Esophagus squamous epithelium (tissue), 5 donors: ENCODE results near the gene CGNL1. TPM values are rescaled to one million over a fixed set of nuclear protein-coding genes. Genes with fewer than 3 reads are reported as not detected.

ENCODE experiments used
- DNase-seq: peaks from one replicate; lab custom pipeline; 2025; lab: John Stamatoyannopoulos, UW
- H3K27ac ChIP-seq, 4 donors: fragments of 200-600 bp; sonication (generic); one replicate each; pipeline ENCODE4 v1.5.1; 2016 to 2019; ENCODE audit warnings: mild to moderate bottlenecking in 1 of 4
- H3K27me3 ChIP-seq, 4 donors: fragments of 200-600 bp; sonication (generic); 1 replicate in 3 of 4; 2 replicates in 1 of 4; pipeline versions ENCODE4 v1.5.1 to v1.6.0; 2017 to 2021; ENCODE audit warnings: antibody characterized with exemption in 1 of 4
- H3K36me3 ChIP-seq, 3 donors: fragments of 200-600 bp; sonication (generic); one replicate each; pipeline ENCODE4 v1.5.1; 2016 to 2019
- H3K4me1 ChIP-seq, 3 donors: fragments of 200-600 bp; sonication (generic); one replicate each; pipeline ENCODE4 v1.5.1; 2017 to 2019
- H3K4me3 ChIP-seq, 4 donors: fragments of 200-600 bp; sonication (generic); 1 replicate in 3 of 4; 2 replicates in 1 of 4; pipeline ENCODE4 v1.5.1; 2016 to 2019; ENCODE audit warnings: mild to moderate bottlenecking in 2 of 4, moderate library complexity in 1 of 4
- H3K9me3 ChIP-seq, 3 donors: fragments of 200-600 bp; sonication (generic); one replicate each; pipeline ENCODE4 v1.5.1; 2016 to 2019
- CTCF ChIP-seq, 6 experiments: fragments of 450-650 bp in 4 of 6; fragments of 200-600 bp in 2 of 6; sonication (generic) in 2 of 6; IDR thresholded peaks; one replicate each; pipeline ENCODE4 v1.5.1; 2016 to 2019; ENCODE audit warnings: antibody characterized with exemption in 6 of 6, mild to moderate bottlenecking in 4 of 6, moderate library complexity in 4 of 6
- POLR2A ChIP-seq, 4 donors: fragments of 450-650 bp; IDR thresholded peaks; one replicate each; pipeline ENCODE4 v1.6.1; 2017; ENCODE audit warnings: antibody characterized with exemption in 4 of 4, mild to moderate bottlenecking in 4 of 4, moderate library complexity in 3 of 4
- WGBS, 2 donors: methylation state at CpG; one replicate each; pipeline ENCODE4 v1.1.5; 2018; 5-methylcytosine and 5-hydroxymethylcytosine counted together
- intact Hi-C: fragments of 100-400 bp; cut with DNase I; formaldehyde crosslinking; loops from one replicate; pipeline ENCODE4 v1.15.0; 2022
- total RNA-seq, 4 donors: library from RNA; depleted of rRNA; stranded (reverse); fragments of >200 nt; gene quantifications; one replicate each; pipeline ENCODE4 v1.1.0, GENCODE V29; 2016
- donor health status: DM: yes; HTN: yes; CAD: no.

CGNL1 gene
- total RNA-seq, 4 donors from 2014 or later: 3.8 to 14.7 (median 8.8) TPM

DNA sequence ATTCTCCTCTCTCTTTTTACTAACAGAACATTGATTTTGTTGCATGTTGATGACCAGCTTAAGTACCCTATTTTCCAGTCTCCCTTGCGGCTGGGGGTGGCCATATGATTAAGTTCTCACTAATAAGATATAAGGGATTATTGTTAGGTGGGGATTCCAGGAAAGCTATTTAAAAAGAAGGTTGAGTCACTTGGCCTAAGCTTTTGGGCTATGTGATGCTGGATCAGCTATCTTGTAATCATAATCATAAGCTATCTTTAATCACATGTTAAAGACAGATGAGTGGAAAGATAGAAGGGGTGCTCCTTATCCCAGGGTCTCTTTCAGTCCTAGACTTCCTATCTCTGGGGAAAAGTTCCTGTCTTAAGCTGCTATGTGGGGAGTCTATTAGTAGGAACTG lies 59.9 kb downstream of the CGNL1 start:
- no peak for TF ChIP-seq POLR2A (IDR thresholded peaks at IDR 0.05)
- no peak for TF ChIP-seq CTCF (IDR thresholded peaks at IDR 0.05)
- no peak overlapping the region for H3K27ac ChIP-seq
- 40 to 80% methylated on average over 1 of the region's 1 CpG for WGBS, 2 donors

DNA sequence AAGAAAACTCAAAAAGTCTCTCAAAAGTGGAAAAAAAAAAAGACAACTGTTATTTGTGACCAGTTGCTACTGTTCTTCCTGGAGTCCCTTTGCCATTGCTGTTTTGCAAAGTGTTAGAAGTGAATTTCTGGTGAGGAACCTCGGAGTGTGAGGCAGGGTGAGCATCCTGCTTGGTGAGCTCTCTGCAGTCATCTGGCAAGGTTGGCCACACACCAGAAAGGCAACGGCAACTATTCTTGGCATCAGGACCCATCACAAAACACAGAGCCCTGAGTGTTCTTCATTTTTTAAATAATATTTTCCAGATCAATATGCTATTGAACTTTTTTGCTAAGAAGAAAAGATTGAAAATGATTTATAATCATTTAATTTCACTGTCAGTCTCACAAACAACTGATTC lies 60.7 kb downstream of the CGNL1 start:
- Histone ChIP-seq H3K36me3 (no peaks in the 10 kb centered on the region), H3K4me3 (no peak overlapping the region), H3K27me3 (peaks cover 0 to 4% (median 0%) of the 10 kb centered on the region in 4 donors), H3K4me1 (peaks cover 0 to 6% (median 0%) of the 10 kb centered on the region in 3 donors), H3K9me3 (no peaks in the 10 kb centered on the region), H3K27ac (no peak overlapping the region)
- 30 to 40% methylated on average over 2 of the region's 2 CpGs for whole genome bisulfite sequencing, 2 donors
- no peak for TF ChIP-seq CTCF (IDR thresholded peaks at IDR 0.05)
- TF ChIP-seq POLR2A (IDR thresholded peaks at IDR 0.05): no peak
- DNase-seq: no peak
- intact Hi-C loops: no loop called here

More for the DNA sequence above, 59.9 kb downstream of the CGNL1 start:
- Histone ChIP-seq H3K27me3 (peaks cover 0 to 4% (median 0%) of the 10 kb centered on the region in 4 donors), H3K9me3 (no peaks in the 10 kb centered on the region), H3K4me1 (peaks cover 0 to 7% (median 0%) of the 10 kb centered on the region in 3 donors), H3K4me3 (no peak overlapping the region), H3K36me3 (no peaks in the 10 kb centered on the region)
- DNase-seq: no peak
- intact Hi-C loops: no loop called here

GRCh38 chr15:57437564-57437963 lies 61.3 kb downstream of the CGNL1 start:
- no peak for TF ChIP-seq POLR2A (IDR thresholded peaks at IDR 0.05)
- no peak for TF ChIP-seq CTCF (IDR thresholded peaks at IDR 0.05)
- DNase-seq: no peak
- no peaks in the 10 kb centered on the region for H3K36me3 ChIP-seq
- H3K4me1 ChIP-seq: peaks cover 0 to under 1% (median 0%) of the 10 kb centered on the region in 3 donors
- H3K27ac ChIP-seq: no peak overlapping the region
- no peaks in the 10 kb centered on the region for H3K9me3 ChIP-seq
- peaks cover 0 to 4% (median 0%) of the 10 kb centered on the region in 4 donors for H3K27me3 ChIP-seq
- intact Hi-C loops: no loop called here
- 38 to 71% methylated on average over 3 of the region's 3 CpGs for WGBS, 2 donors
- no peak overlapping the region for H3K4me3 ChIP-seq

- 93 to 94% methylated on average over 5 of the region's 6 CpGs for whole genome bisulfite sequencing, 2 donors
- Histone ChIP-seq H3K9me3 (no peaks in the 10 kb centered on the region), H3K27ac (no peak overlapping the region), H3K27me3 (peaks cover 0 to 4% (median 0%) of the 10 kb centered on the region in 4 donors), H3K36me3 (peaks cover 0 to 4% (median 0%) of the 10 kb centered on the region in 3 donors), H3K4me3 (no peak overlapping the region), H3K4me1 (no peaks in the 10 kb centered on the region)
- no peak for TF ChIP-seq CTCF (IDR thresholded peaks at IDR 0.05)
- TF ChIP-seq POLR2A (IDR thresholded peaks at IDR 0.05): no peak
- intact Hi-C loops: no loop called here
- DNase-seq: no peak
These were observed 61.9 kb downstream of the CGNL1 start for GRCh38 chr15:57438166-57438565.

- Histone ChIP-seq H3K4me1 (no peaks in the 10 kb centered on the region), H3K27ac (no peak overlapping the region), H3K4me3 (no peak overlapping the region), H3K9me3 (no peaks in the 10 kb centered on the region), H3K27me3 (no peaks in the 10 kb centered on the region), H3K36me3 (peaks cover 0 to 8% (median 0%) of the 10 kb centered on the region in 3 donors)
- TF ChIP-seq POLR2A (IDR thresholded peaks at IDR 0.05) (no peak), CTCF (IDR thresholded peaks at IDR 0.05) (no peak)
- 85 to 86% methylated on average over 21 to 26 of the region's 26 CpGs for WGBS, 2 donors
- intact Hi-C loops: no loop called here
- DNase-seq: no peak
These were observed 63.1 kb downstream of the CGNL1 start for GRCh38 chr15:57439128-57440027.
